ENCODE results near the gene IER5L. TPM values are rescaled to one million over a fixed set of nuclear protein-coding genes. Genes with fewer than 3 reads are reported as not detected.

Gene IER5L
- total and polyA plus RNA-seq, 9 of the 15 experiments (the other 6 are each of a cell fraction or from before 2014, with no cell fraction given) = 0.14 to 11.9 (median 0.52) TPM

DNA sequence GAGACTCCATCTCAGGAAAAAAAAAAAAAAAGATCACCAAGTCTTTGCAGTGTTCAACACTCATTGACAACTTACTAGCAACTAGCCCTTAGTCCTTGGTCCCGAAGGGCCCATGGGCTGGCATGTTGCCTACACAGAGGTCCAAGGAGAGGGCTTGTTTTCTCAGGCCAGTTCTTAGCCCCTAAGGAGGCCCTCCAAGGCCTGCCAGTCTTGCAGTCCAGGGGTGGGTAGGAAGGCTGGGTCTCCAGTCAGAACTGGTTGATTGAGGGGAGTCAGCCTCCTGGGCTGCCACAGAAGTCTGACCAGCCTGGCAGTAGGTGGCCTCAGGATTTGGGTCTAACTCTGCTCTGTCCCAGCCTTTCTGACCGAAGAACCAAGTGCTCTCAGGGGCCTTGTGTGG lies 32.7 kb downstream of the IER5L start (continued):
- no peak for TF ChIP-seq PURB (CRISPR knock-in tag; IDR thresholded peaks at IDR 0.05; ENCODE audit: low read depth)

DNA sequence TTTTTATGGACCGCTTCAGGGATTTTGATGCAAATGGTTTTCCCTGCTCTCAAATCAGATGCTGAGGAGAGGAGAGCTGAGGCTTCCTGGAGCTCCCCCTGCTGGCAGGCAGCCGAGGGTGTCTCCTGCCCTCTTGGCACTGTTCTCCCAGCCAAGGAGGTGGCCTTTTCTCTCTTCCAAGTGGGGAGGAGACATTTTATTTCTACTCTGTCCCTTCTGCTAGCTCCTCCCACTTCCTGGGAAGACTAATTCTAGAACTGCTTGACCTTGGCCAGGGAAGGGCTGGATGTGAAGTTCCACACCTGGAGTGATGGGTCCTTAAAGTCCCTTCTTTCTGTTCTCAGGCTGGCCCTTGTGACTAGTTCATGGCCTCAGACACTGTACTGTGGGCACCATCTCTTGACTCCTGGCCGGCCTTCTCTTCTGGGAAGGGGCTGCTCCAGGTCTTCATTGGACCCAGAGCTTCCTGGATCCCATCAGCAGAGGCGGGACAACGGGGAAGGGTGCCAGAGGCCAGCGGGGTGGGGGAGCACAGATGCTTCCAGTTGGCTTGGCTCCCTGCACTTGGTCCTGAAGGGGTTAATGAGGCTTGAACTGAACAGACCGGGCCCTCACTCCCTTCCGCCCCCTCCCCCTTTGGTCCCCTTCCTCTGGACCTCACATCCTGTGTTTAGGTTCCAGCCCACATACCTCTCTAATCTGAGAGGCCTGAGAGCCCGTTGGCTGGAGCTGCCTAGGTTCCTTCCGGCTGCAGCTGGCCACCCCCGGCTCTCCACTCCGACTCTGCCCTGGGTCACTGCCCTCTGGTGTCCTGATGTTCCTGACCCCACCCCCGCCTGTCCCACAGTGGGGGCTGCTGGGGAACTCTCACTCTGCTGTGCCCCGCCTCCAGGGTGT lies 34.8 kb downstream of the IER5L start:
- Histone ChIP-seq H3K27ac (ENCODE audit: extremely low read depth, low read depth, low read length) (no peak overlapping the region; the same call in 2 of the 3 replicates), H4K20me1 (replicated peaks; ENCODE audit: control insufficient read depth, insufficient read depth, low read length) (no peaks in the 10 kb centered on the region), H3K27me3 (ENCODE audit: control insufficient read depth in 2 of 2, insufficient read depth in 2 of 2, low read length in 2 of 2) (no peaks in the 10 kb centered on the region), H3K36me3 (ENCODE audit: control insufficient read depth, insufficient read depth, low read length) (peaks cover 56% of the 10 kb centered on the region; the same call in 2 of the 3 replicates), H3K9ac (ENCODE audit: insufficient read depth in 1 of 2, low read depth in 2 of 2, low read length in 2 of 2) (peak overlapping the region in 1 of 2 experiments; percentile 59; a peak in 2 of 4 replicates), H3K4me1 (replicated peaks in 1 of 2; ENCODE audit: control insufficient read depth in 2 of 2, insufficient read depth in 2 of 2, low read length in 2 of 2) (peaks cover 30 to 63% of the 10 kb centered on the region in 2 experiments), H3K4me2 (ENCODE audit: insufficient read depth, low read length) (no peak overlapping the region), H3K9me1 (ENCODE audit: control insufficient read depth, insufficient read depth, low read length) (no peaks in the 10 kb centered on the region), H3K79me2 (ENCODE audit: control insufficient read depth, insufficient read depth, low read length) (peaks cover 17% of the 10 kb centered on the region), H3K4me3 (no peak overlapping the region), H3K9me3 (replicated peaks; ENCODE audit: control insufficient read depth, insufficient read depth, low read depth, low read length) (no peaks in the 10 kb centered on the region), H2AFZ (ENCODE audit: low read depth, low read length) (no peak overlapping the region)
- 49% methylated on average over 10 of the region's 14 CpGs for WGBS (ENCODE audit: insufficient coverage, low coverage, missing lambda C conversion rate)
- ChIA-PET POLR2A (interaction anchor here (0.8 to 2.1 kb wide), 8 partner anchors 10 to 465 kb away, joined by 3 to 6 read pairs (median 4); partner anchors contain the start of gene IER5L), CTCF (ENCODE audit: low intra/inter-chr PET ratio) (interaction anchor here (0.5 to 2.0 kb wide), 3 partner anchors 467 to 468 kb away, joined by 3 to 7 read pairs (median 4); no protein-coding TSS in a partner anchor)
- DNase-seq (ENCODE audit: extremely low read depth in 1 of 4, low spot score in 3 of 4) (peak; percentile 75 to 81 (median 80)), ATAC-seq (peak; percentile 56), FAIRE-seq (peak; percentile 88)
- intact Hi-C loops (cut with micrococcal nuclease) = no loop called here
- BruUV-seq (replicated peaks) = no TSS peak
- in situ Hi-C loops (cut with MboI) = no loop called here
- TF ChIP-seq, protein P1, sequence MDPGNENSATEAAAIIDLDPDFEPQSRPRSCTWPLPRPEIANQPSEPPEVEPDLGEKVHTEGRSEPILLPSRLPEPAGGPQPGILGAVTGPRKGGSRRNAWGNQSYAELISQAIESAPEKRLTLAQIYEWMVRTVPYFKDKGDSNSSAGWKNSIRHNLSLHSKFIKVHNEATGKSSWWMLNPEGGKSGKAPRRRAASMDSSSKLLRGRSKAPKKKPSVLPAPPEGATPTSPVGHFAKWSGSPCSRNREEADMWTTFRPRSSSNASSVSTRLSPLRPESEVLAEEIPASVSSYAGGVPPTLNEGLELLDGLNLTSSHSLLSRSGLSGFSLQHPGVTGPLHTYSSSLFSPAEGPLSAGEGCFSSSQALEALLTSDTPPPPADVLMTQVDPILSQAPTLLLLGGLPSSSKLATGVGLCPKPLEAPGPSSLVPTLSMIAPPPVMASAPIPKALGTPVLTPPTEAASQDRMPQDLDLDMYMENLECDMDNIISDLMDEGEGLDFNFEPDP (CRISPR knock-in tag; IDR thresholded peaks at IDR 0.05) = no peak
- TF ChIP-seq SAP30 (IDR thresholded peaks at IDR 0.05; ENCODE audit: borderline replicate concordance, insufficient read depth, low read depth, low read length, poor library complexity, severe bottlenecking) (no peak), POLR3G (IDR thresholded peaks at IDR 0.05; ENCODE audit: extremely low read depth, insufficient read length, insufficient replicate concordance) (no peak), PHB2 (IDR thresholded peaks at IDR 0.05; ENCODE audit: low read depth) (no peak), NFE2 (IDR thresholded peaks at IDR 0.05; ENCODE audit: low read depth) (no peak), RCOR1 (IDR thresholded peaks at IDR 0.05; ENCODE audit: borderline replicate concordance in 1 of 2, low read depth in 2 of 2, low read length in 2 of 2) (peak in 1 of 2 experiments; percentile 60; a peak in 2 of 4 replicates), ZNF282 (CRISPR knock-in tag; IDR thresholded peaks at IDR 0.05) (no peak), ETV1 (tag; conservative IDR thresholded peaks at IDR 0.05; ENCODE audit: low read depth) (0 out of 2 replicates have a peak, but pooled peaks have one; percentile 30)
- TF ChIP-seq, protein P2, sequence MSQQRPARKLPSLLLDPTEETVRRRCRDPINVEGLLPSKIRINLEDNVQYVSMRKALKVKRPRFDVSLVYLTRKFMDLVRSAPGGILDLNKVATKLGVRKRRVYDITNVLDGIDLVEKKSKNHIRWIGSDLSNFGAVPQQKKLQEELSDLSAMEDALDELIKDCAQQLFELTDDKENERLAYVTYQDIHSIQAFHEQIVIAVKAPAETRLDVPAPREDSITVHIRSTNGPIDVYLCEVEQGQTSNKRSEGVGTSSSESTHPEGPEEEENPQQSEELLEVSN (IDR thresholded peaks at IDR 0.05; ENCODE audit: borderline replicate concordance in 1 of 2, extremely low read depth in 1 of 2, insufficient read depth in 1 of 2, insufficient read length in 1 of 2, low read depth in 1 of 2, low read length in 1 of 2, poor library complexity in 1 of 2, severe bottlenecking in 1 of 2) = no peak

Measured in K562 (cell line).